HepG2 (cell line): ENCODE results near the gene G6PC3. TPM values are rescaled to one million over a fixed set of nuclear protein-coding genes. Genes with fewer than 3 reads are reported as not detected.

Experiments used
- DNMT3B ChIP-seq: conservative IDR thresholded peaks from 2 replicates; pipeline ENCODE4 v1.6.1; 2016; ENCODE audit warnings: missing biosample characterization, control low read depth
- PAWR ChIP-seq: sonication (generic); formaldehyde crosslinking; IDR thresholded peaks from 2 replicates; pipeline ENCODE4 v1.4.0; 2020; ENCODE audit warnings: missing genetic modification reagents, mild to moderate bottlenecking, borderline replicate concordance
- SMAD3 ChIP-seq: sonication (generic); formaldehyde crosslinking; IDR thresholded peaks from 2 replicates; pipeline ENCODE4 v1.4.0; 2020; ENCODE audit warnings: missing genetic modification reagents
- ZHX2 ChIP-seq, 2 experiments: sonication (generic) in 1 of 2; formaldehyde crosslinking in 1 of 2; IDR thresholded peaks; 2 replicates each; pipeline versions ENCODE4 v1.6.1 to v1.9.0; 2014 to 2022; ENCODE audit warnings: antibody characterized with exemption in 1 of 2, borderline replicate concordance in 1 of 2, inconsistent platforms in 1 of 2, low read depth in 1 of 2, missing genetic modification reagents in 1 of 2
- ZNF441 ChIP-seq: sonication (generic); formaldehyde crosslinking; IDR thresholded peaks from 2 replicates; pipeline ENCODE4 v1.7.0; 2021; ENCODE audit warnings: missing genetic modification reagents, borderline replicate concordance
- ZNF496 ChIP-seq: sonication (generic); formaldehyde crosslinking; IDR thresholded peaks from 2 replicates; pipeline ENCODE4 v1.8.1; 2023; ENCODE audit warnings: mild to moderate bottlenecking, moderate library complexity, missing genetic modification reagents; ENCODE audit not compliant: insufficient replicate concordance
- ZNF605 ChIP-seq: sonication (generic); formaldehyde crosslinking; IDR thresholded peaks from 2 replicates; pipeline ENCODE4 v1.8.0; 2022; ENCODE audit warnings: mild to moderate bottlenecking, missing genetic modification reagents
- ZNF75D ChIP-seq: sonication (generic); formaldehyde crosslinking; IDR thresholded peaks from 2 replicates; pipeline ENCODE4 v1.8.1; 2023; ENCODE audit warnings: missing genetic modification reagents, mild to moderate bottlenecking, borderline replicate concordance
- polyA plus RNA-seq, 8 experiments: library from polyadenylated mRNA; depleted of rRNA in 3 of 8; stranded (reverse) in 7 of 8; unstranded in 1 of 8; fragments of >200 nt; fragmentation: Illumina TruSeq in 4 of 8; extraction: Trizol in 4 of 8; gene quantifications; 2 replicates each; pipeline versions ENCODE4 v1.2.1 to v1.2.3, GENCODE V29; 2011 to 2016; ENCODE audit warnings: low read depth in 4 of 8, missing spikeins in 1 of 8, mixed read lengths in 1 of 8; ENCODE audit not compliant: insufficient read depth in 1 of 8
- total RNA-seq, 5 experiments: library from RNA; depleted of rRNA; stranded (reverse); fragments of >200 nt; fragmentation: Illumina TruSeq; extraction: Trizol; gene quantifications; 2 replicates each; pipeline ENCODE4 v1.2.3, GENCODE V29; 2016; ENCODE audit warnings: low read depth in 1 of 5
- TF ChIP-seq, protein P1 (sequence below): fragments of 450-650 bp; IDR thresholded peaks from 2 replicates; pipeline ENCODE4 v1.6.1; 2016
- TF ChIP-seq, protein P2 (sequence below): sonication (generic); formaldehyde crosslinking; IDR thresholded peaks from 2 replicates; pipeline ENCODE4 v1.4.0; 2020; ENCODE audit warnings: mild to moderate bottlenecking, missing genetic modification reagents, borderline replicate concordance

Gene G6PC3
- total and polyA plus RNA-seq, 2 of the 13 experiments (the other 11 are each of a cell fraction or from before 2014, with no cell fraction given): 38.5 to 75.8 TPM

- 0 out of 2 replicates have a peak, but pooled peaks have one; percentile 51 for TF ChIP-seq ZHX2 (IDR thresholded peaks at IDR 0.05; ENCODE audit: low read depth)
- no peak for TF ChIP-seq ZHX2 (CRISPR knock-in tag; IDR thresholded peaks at IDR 0.05; ENCODE audit: borderline replicate concordance)
- TF ChIP-seq SMAD3 (CRISPR knock-in tag): no peak
- TF ChIP-seq ZNF496 (CRISPR knock-in tag): no peak
- TF ChIP-seq ZNF441 (CRISPR knock-in tag): no peak
- TF ChIP-seq ZNF605 (CRISPR knock-in tag): peak; percentile 76
- no peak for TF ChIP-seq ZNF75D (CRISPR knock-in tag)
- TF ChIP-seq DNMT3B (CRISPR knock-in tag): no peak
- no peak for TF ChIP-seq PAWR
- TF ChIP-seq, protein P1, sequence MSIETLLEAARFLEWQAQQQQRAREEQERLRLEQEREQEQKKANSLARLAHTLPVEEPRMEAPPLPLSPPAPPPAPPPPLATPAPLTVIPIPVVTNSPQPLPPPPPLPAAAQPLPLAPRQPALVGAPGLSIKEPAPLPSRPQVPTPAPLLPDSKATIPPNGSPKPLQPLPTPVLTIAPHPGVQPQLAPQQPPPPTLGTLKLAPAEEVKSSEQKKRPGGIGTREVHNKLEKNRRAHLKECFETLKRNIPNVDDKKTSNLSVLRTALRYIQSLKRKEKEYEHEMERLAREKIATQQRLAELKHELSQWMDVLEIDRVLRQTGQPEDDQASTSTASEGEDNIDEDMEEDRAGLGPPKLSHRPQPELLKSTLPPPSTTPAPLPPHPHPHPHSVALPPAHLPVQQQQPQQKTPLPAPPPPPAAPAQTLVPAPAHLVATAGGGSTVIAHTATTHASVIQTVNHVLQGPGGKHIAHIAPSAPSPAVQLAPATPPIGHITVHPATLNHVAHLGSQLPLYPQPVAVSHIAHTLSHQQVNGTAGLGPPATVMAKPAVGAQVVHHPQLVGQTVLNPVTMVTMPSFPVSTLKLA: peak; percentile 7; the same call in 1 of the 2 replicates
- TF ChIP-seq, protein P2, sequence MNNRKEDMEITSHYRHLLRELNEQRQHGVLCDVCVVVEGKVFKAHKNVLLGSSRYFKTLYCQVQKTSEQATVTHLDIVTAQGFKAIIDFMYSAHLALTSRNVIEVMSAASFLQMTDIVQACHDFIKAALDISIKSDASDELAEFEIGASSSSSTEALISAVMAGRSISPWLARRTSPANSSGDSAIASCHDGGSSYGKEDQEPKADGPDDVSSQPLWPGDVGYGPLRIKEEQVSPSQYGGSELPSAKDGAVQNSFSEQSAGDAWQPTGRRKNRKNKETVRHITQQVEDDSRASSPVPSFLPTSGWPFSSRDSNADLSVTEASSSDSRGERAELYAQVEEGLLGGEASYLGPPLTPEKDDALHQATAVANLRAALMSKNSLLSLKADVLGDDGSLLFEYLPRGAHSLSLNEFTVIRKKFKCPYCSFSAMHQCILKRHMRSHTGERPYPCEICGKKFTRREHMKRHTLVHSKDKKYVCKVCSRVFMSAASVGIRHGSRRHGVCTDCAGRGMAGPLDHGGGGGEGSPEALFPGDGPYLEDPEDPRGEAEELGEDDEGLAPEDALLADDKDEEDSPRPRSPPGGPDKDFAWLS (CRISPR knock-in tag): no peak; the same call in 1 of the 2 replicates
These were observed 25.3 kb downstream of the G6PC3 start (continued) for GRCh38 chr17:44095647-44096496.
